Activated naive CD4-positive, alpha-beta T cell treated with anti-CD3 and anti-CD28 coated beads, Interleukin-2, amount 50 U/mL, for 72 hours (primary cell): ENCODE data around the gene FCGR1A. TPM values are rescaled to one million over a fixed set of nuclear protein-coding genes. Genes with fewer than 3 reads are reported as not detected.
"Not testable (repeated sequence)": the region's sequence is repeated elsewhere in the genome, so short reads cannot be mapped to it uniquely, and the experiment has no call there.

ENCODE experiments used
- ATAC-seq, 2 donors: fragments of 150-1000 bp; cut with Tn5 transposase; 2 replicates each; pipeline ENCODE4 v1.10.0; 2021; ENCODE audit warnings: mild to moderate bottlenecking in 2 of 2, moderate library complexity in 2 of 2
- DNase-seq, 2 donors: peaks; one replicate each; pipeline ENCODE4 v3.0.0; 2021 to 2022; ENCODE audit warnings: low spot score in 2 of 2
- H3K27ac Mint-ChIP-seq, 2 donors: one replicate each; pipeline ENCODE4 v1.8.0; 2022; ENCODE audit warnings: mild to moderate bottlenecking in 2 of 2, mixed read lengths in 2 of 2
- H3K36me3 Mint-ChIP-seq, 2 donors: one replicate each; pipeline ENCODE4 v1.8.0; 2022; ENCODE audit warnings: mixed read lengths in 2 of 2
- H3K9me3 Mint-ChIP-seq, 2 donors: one replicate each; pipeline ENCODE4 v1.8.0; 2022; ENCODE audit warnings: mixed read lengths in 2 of 2
- total RNA-seq, 2 donors: library from RNA; stranded (reverse); gene quantifications; one replicate each; pipeline ENCODE4 v1.2.3, GENCODE V29; 2022

Gene FCGR1A
- total RNA-seq, 2 donors from 2014 or later, result not detected

DNA sequence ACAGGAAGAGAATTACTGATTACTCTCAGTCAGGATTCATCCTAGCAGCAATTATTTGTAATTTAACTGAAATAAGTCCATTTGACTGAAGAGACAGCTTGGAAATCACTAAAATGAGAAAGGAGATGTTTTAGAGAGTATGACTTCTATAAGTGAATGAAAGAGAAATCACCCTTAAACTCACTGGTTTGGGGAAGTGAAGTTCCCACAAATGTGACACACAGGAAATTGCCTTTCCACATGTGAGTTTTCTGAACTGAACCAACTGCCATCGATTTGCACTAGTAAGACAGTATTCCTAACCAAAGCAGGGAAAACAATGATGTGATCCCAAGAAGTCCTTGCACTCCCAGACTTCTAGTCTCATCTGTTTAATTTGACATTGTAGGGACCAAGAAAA, 13.3 kb upstream of the FCGR1A start:
- DNase-seq, H3K27ac Mint-ChIP-seq, ATAC-seq, H3K36me3 Mint-ChIP-seq, H3K9me3 Mint-ChIP-seq: not testable (repeated sequence)

DNA sequence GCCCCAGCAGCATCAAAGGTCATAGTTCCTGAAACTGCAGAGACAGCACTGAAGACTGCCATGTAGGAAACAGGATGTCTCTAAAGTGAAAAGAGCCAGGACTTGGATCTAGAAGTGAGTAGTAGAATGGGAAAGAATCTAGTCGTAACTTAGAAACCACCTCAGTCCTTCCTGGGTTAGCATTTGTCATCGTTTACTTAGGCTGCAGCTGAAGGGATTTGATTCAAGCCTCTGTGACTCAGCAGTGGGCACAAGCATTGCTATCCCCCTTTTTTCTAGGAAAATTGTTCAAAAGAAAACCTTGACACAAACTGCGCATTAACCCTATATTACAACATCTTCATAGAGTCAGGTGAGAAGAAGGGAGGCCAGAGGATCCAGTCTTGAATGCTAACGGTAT, 11.8 kb upstream of the FCGR1A start:
- not testable (repeated sequence) for H3K36me3 Mint-ChIP-seq, H3K9me3 Mint-ChIP-seq, DNase-seq
- peak overlapping the region in 1 of 2 donors; percentile 79 for H3K27ac Mint-ChIP-seq
- ATAC-seq, result peak; percentile 31 to 53

DNA sequence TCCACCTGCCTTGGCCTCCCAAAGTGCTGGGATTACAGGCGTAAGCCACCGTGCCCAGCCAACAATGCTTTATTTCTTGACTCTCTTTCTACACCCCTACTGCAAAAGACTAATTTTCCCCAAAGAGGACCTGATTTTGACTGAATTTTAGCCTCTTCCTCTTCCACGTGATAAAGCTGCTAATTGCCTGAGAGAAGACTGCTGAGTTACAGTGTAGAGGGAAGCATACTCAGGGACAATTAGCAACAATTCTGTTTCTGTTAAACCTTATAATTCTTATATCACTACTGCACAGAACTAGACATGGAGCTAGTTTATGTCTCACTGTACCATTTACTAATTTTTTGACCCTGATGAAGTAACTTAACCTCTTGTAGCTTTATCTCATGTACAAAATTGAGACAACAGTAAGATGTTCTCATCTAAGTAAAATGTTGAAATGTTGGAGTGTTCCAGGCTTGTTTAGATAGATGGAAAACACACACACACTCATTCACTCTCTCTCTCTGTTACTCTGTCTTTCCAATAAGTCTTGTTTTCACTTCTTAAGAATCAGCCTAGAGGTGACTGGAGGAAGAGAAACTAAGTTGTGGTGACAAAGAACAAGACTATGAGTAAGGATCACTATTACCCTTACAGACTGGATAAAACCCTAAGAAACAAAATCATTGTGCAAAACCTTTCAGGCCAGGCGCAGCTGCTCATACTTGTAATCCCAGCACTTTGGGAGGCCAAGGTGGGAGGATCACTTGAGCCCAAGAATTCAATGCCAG, 10.7 kb upstream of the FCGR1A start:
- H3K27ac Mint-ChIP-seq, H3K9me3 Mint-ChIP-seq, DNase-seq, H3K36me3 Mint-ChIP-seq: not testable (repeated sequence)
- peak; percentile 93 to 96 for ATAC-seq

DNA sequence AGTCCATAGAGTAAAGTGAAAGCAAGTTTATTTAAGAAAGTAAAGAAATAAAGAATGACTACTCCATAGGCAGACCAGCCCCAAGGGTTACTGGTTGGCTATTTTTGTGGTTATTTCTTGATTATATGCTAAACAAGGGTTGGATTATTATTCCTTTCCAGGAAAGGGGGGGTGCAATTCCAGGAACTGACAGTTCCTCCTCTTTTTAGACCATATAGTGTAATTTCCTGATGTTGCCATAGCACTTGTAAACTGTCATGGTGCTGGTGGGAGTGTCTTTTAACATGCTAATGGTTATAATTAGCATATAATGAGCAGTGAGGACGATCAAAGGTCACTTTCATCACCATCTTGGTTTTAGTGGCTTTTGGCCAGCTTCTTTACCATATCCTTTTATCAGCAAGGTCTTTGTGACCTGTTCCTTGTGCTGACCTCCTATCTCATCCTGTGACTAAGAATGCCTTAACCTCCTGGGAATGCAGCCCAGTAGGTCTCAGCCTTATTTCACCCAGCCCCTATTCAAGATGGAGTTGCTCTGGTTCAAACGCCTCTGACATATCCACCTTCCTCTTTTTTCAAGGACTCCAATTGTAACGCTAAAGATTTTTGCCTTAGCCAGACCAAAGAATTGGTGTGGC, 6.9 kb upstream of the FCGR1A start:
- DNase-seq, ATAC-seq, H3K36me3 Mint-ChIP-seq, H3K9me3 Mint-ChIP-seq, H3K27ac Mint-ChIP-seq: not testable (repeated sequence)

DNA sequence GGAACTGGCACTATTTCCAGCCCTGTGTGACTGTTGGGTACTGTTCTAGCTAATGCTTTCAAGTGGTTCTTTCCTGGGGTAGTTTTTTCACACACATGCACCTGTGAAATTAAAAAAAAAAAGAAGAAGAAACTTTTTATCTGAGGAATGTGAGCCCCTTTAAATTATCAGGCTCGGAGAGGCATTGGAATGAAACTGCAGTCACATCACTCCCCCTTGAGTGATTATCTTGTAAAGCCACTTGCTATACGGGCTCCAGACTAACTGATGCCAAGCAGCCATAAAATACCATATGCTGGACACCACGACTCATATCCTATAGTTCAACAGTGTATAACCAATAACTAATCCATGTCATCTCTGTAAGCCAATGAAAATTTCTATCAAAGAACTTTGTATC, 5.4 kb upstream of the FCGR1A start:
- not testable (repeated sequence) for ATAC-seq, H3K27ac Mint-ChIP-seq, H3K9me3 Mint-ChIP-seq, H3K36me3 Mint-ChIP-seq, DNase-seq

DNA sequence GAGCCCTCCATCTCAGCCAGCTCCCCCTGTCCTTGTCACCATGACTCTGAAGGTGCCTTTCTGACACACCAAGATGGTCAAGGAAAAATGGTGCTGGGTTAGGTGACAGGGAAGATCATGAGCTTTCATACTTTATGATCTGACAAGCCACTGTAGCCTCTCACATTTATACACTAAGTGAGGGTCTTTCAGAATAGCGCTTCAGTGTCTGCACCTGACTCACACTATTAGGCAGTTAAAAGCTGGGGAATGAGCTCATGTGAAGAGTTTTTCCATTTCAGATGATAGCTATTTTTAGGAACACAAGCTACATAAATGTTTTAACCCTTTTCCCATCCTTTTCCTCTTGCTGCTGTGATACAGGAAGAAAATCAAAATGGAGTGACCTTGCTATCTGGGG, 4.2 kb upstream of the FCGR1A start:
- not testable (repeated sequence) for H3K9me3 Mint-ChIP-seq, H3K36me3 Mint-ChIP-seq, DNase-seq, H3K27ac Mint-ChIP-seq, ATAC-seq

DNA sequence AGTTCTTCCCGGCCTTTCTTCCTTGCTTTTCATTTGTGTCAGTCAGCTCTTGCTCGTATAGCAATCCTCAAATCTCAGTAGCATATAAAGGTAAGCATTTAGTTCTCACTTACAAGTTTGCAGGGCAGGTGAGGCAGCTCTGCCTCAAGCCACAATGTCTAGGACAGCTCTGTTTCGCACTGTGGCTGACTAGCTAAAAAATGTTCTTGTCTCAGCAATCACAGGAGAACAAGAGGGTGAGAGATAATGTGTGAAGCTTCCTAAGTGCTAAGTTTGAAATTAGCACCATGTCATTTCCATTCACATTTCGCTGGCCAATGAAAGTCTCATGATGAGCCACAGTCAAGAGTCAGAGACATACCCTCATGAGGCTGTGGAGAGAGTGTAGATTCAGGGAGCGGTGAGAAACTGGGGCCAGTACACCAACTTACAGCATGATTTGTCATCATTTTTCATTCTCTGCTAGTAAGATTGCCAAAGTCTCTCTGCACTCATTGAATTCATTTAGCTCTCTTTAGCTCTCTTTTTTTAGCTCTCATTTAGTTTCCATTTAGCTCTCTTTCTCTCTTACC, 995 bp upstream of the FCGR1A start:
- H3K9me3 Mint-ChIP-seq, H3K27ac Mint-ChIP-seq, H3K36me3 Mint-ChIP-seq, DNase-seq: not testable (repeated sequence)
- peak; percentile 90 to 91 for ATAC-seq

DNA sequence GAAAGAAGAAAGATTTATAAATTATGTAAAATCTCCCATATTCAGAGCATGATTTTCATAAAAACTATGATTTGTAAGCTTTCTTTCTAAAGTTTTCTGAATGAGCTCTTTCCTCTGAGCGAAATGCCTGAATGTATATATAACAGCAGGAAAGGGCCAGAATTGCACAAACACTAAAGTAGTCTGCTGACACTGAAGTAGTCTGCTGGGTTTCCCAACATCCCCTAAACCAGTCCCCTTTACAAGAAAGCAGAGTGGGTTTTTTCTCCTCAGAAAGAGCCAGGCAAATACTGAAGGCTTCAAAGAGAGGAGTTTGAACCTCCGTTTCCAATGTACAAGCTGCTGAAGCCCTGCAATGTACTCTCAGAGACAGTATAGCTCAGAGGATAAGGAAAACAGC, 795 bp downstream of the FCGR1A start:
- not testable (repeated sequence) for DNase-seq, ATAC-seq, H3K36me3 Mint-ChIP-seq

DNA sequence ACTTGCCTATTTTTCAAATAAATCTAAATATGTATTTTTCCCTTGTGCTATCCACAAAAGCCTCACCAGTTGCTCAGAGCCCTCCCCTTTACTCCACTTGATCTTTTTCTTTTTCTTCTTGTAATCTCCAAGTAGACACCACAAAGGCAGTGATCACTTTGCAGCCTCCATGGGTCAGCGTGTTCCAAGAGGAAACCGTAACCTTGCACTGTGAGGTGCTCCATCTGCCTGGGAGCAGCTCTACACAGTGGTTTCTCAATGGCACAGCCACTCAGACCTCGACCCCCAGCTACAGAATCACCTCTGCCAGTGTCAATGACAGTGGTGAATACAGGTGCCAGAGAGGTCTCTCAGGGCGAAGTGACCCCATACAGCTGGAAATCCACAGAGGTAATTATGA, 1.4 kb downstream of the FCGR1A start:
- not testable (repeated sequence) for ATAC-seq, H3K27ac Mint-ChIP-seq, H3K9me3 Mint-ChIP-seq, DNase-seq, H3K36me3 Mint-ChIP-seq

More for the DNA sequence above, 795 bp downstream of the FCGR1A start:
- not testable (repeated sequence) for H3K27ac Mint-ChIP-seq, H3K9me3 Mint-ChIP-seq

DNA sequence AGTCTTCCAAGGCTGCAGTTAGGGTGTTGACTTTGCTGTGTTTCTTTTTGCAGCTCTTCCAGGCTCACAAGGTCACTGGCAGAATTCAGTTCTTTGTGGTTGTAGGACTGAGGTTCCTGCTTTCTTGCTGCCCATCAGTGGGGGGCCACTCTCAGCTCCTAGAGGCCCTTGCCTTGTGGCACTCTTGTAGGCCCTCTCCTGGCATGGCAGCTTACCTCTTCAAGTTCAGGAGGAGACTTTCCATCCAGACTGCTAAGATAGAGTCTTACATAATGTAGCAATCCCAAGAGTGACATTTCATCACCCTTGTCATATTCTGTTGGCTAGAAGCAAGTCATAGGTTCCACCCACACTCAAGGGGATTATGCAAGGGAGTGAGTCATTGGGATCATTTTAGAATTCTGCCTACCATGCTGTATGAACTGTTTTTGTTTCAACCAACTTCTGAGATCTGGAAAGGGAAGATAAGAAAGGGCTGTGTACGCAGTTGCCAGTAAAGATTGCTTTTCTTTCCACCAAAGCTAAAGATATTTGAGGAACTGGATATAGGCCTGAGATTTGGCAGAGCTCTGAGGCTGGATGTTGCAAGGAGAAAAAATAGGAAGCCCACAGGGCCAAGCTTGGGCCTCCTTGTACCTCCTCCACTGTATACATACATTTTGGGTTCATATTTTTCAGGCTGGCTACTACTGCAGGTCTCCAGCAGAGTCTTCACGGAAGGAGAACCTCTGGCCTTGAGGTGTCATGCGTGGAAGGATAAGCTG, 5.4 kb downstream of the FCGR1A start:
- not testable (repeated sequence) for H3K27ac Mint-ChIP-seq, H3K36me3 Mint-ChIP-seq, H3K9me3 Mint-ChIP-seq, DNase-seq
- peak; percentile 58 to 67 for ATAC-seq

DNA sequence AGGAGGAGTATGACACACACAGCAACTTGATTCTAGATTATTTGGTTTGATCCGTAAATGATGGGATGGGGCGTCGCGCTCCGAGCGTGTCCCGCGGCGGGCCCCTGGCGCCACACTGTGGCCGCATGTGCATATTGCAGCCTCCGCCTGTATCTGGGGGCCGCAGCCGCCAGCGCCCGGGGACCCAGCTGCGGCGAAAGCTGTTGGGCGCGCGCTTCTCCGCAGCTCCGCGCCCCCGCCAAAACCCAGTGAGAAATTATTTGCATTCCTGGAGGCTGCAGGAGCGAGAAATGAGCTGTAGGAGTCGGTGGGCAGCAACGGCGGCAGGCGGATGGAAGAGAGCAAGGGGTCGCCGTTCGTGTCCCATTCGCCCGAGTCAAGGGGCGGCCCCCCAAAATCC, 10.0 kb downstream of the FCGR1A start:
- ATAC-seq, result peak; percentile 72 to 79

DNA sequence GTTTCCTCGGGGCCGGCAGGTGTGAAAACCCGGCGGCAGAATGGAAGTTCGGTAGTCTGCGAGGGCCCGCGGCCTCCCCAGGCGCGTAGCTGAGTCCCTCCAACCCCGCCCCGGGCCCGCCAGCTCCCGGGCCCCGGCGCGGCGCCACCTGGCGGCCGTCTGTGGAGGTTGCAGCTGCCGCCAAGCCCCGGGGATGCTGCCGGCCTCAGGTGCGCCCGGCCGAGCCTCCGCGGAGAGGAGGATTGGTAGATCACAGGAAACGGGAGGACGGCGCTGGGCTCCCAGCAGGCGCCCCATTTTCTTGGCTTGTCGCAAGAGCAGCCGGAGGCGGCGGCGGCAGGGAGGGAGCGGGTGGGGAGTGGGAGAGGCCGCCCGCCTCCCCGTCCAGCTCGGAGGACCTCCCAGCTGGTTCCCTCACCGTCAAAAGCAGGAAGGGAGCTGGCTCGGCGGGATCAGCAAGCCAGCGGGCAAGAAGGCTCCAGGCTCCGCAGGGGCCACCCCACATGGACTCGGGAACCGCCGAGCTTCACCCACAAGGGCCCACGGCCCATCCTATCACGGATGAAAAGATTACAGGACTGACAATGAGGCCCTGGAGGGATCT, 10.5 kb downstream of the FCGR1A start:
- peak overlapping the region in 1 of 2 donors; percentile 85 for H3K27ac Mint-ChIP-seq
- H3K36me3 Mint-ChIP-seq, H3K9me3 Mint-ChIP-seq: not testable (repeated sequence)
- ATAC-seq (peak; percentile 92 to 97), DNase-seq (peak; percentile 88 to 90)

More for the DNA sequence above, 10.0 kb downstream of the FCGR1A start:
- H3K9me3 Mint-ChIP-seq, H3K36me3 Mint-ChIP-seq: not testable (repeated sequence)
- DNase-seq, result peak in 1 of 2 donors; percentile 68
- H3K27ac Mint-ChIP-seq, result peak overlapping the region; percentile 85 to 99

DNA sequence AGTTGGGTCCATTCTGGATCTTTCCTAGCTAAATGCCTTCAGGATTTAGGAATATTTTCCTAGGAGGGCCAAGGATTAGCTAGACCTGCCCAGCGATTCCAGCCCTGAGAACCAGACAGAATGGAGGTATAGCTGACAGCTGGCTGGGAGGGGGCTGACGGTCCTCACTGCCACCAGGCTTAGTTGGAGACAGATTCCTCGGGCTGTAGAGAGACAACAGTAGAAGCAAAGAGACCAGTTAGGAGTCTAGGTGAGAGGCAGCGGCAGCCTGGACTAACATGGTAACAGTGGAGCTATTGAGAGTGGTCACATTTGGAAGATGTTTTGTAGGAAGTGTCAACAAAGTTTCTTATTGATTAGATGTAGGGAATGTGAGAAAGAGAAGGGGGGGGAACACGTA, 11.4 kb downstream of the FCGR1A start:
- H3K27ac Mint-ChIP-seq, H3K9me3 Mint-ChIP-seq, H3K36me3 Mint-ChIP-seq, ATAC-seq, DNase-seq: not testable (repeated sequence)

DNA sequence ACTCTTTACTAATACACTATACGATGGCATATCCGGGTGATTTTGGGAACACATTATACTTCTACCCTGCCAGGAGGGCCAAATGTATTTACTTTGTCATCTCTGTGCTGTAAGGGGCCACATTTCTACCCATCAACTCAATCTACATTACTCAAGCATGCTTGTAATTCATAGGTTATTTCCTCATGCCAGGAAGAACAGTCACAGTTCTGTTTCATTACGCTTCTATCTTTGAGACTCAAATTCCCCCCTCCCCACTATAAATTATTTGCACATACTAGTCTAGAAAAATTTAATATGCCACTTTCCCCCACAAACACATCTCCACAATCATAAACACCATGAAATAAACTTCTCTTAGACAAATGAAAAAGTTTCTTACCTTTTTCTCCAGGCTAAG, 19.1 kb downstream of the FCGR1A start:
- not testable (repeated sequence) for ATAC-seq, H3K9me3 Mint-ChIP-seq, DNase-seq, H3K36me3 Mint-ChIP-seq, H3K27ac Mint-ChIP-seq

DNA sequence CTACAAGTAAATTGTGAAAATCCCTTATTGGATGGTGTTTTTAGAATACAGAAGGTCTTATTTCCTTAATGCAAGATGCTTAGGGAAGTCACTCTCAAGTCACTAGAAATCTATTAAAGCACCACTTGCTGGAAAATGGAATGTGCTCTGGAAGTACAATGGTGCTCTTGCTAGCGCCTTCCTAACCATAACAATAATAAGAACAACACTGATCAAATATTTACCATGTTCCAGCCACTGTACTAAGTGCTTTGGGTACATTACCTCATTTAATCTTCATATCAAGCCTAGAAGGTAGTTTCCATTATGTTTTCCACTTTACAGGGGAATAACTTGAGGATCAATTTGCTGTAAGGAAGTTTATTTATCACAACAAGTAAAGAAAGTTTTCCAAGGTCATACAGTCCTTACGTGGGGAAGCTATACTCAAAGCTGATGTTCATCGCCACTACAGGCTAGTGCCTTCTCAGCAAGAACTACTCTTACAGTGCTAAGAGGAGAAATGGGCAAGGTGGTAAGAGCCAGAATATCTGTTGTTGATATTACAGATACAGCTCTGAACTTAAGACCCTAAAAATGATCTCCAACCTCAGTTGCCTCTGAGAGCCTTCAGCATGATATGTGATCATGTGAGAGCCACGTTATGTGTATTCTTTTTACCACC, 22.1 kb downstream of the FCGR1A start:
- not testable (repeated sequence) for ATAC-seq, H3K9me3 Mint-ChIP-seq, DNase-seq, H3K27ac Mint-ChIP-seq, H3K36me3 Mint-ChIP-seq
